Activated naive CD8-positive, alpha-beta T cell treated with anti-CD3 and anti-CD28 coated beads, Interleukin-2, amount 50 U/mL, for 24 hours (primary cell): Measurements from ENCODE around the gene ZNF616.
"Not testable (repeated sequence)": the region's sequence is repeated elsewhere in the genome, so short reads cannot be mapped to it uniquely, and the experiment has no call there.

Experiments
- ATAC-seq: fragments of 150-1000 bp; cut with Tn5 transposase; one replicate; pipeline ENCODE4 v1.10.0; 2021
- DNase-seq: peaks from one replicate; pipeline ENCODE4 v3.0.0; 2021
- H3K27ac Mint-ChIP-seq: one replicate; pipeline ENCODE4 v1.8.0; 2021; ENCODE audit warnings: mild to moderate bottlenecking, mixed read lengths
- H3K27me3 Mint-ChIP-seq: one replicate; pipeline ENCODE4 v1.8.0; 2021; ENCODE audit warnings: mixed read lengths
- H3K36me3 Mint-ChIP-seq: one replicate; pipeline ENCODE4 v1.8.0; 2021; ENCODE audit warnings: low read depth, mixed read lengths
- H3K4me1 Mint-ChIP-seq: one replicate; pipeline ENCODE4 v1.8.0; 2021; ENCODE audit warnings: mixed read lengths
- H3K4me3 Mint-ChIP-seq: one replicate; pipeline ENCODE4 v1.8.0; 2021; ENCODE audit warnings: mild to moderate bottlenecking, moderate library complexity, mixed read lengths
- H3K9me3 Mint-ChIP-seq: one replicate; pipeline ENCODE4 v1.8.0; 2021; ENCODE audit warnings: mixed read lengths

The ZNF616 gene

GRCh38 chr19:52138983-52139251 is 821 bp downstream of the ZNF616 start:
- Mint-ChIP-seq H3K27ac (peak overlapping the region; percentile 90), H3K4me1 (peaks cover 32% of the 10 kb centered on the region), H3K27me3 (no peaks in the 10 kb centered on the region), H3K4me3 (peak overlapping the region; percentile 97), H3K9me3 (peaks cover 40% of the 10 kb centered on the region), H3K36me3 (peaks cover 52% of the 10 kb centered on the region)
- no peak for ATAC-seq
- DNase-seq: no peak

- DNase-seq (peak; percentile 44), ATAC-seq (no peak)
- Mint-ChIP-seq H3K36me3 (peaks cover 56% of the 10 kb centered on the region), H3K4me1 (peaks cover 34% of the 10 kb centered on the region), H3K27me3 (no peaks in the 10 kb centered on the region), H3K4me3 (peak overlapping the region; percentile 97), H3K27ac (peak overlapping the region; percentile 90), H3K9me3 (peaks cover 43% of the 10 kb centered on the region)
Observed at GRCh38 chr19:52138278-52138982, 1.3 kb downstream of the ZNF616 start.

GRCh38 chr19:52120286-52120685 is 19.5 kb downstream of the ZNF616 start:
- ATAC-seq (no peak), DNase-seq (no peak)
- H3K27ac Mint-ChIP-seq: no peak overlapping the region
- H3K4me1 Mint-ChIP-seq: no peaks in the 10 kb centered on the region
- peaks cover 71% of the 10 kb centered on the region for H3K9me3 Mint-ChIP-seq
- H3K4me3 Mint-ChIP-seq: no peak overlapping the region
- H3K27me3 Mint-ChIP-seq: no peaks in the 10 kb centered on the region
- H3K36me3 Mint-ChIP-seq: peaks cover 96% of the 10 kb centered on the region

GRCh38 chr19:52115526-52116053 is 24.1 kb downstream of the ZNF616 start:
- no peaks in the 10 kb centered on the region for H3K4me1 Mint-ChIP-seq
- H3K27ac Mint-ChIP-seq: no peak overlapping the region
- no peaks in the 10 kb centered on the region for H3K27me3 Mint-ChIP-seq
- ATAC-seq (no peak), DNase-seq (no peak)
- no peak overlapping the region for H3K4me3 Mint-ChIP-seq
- H3K9me3 Mint-ChIP-seq: peaks cover 91% of the 10 kb centered on the region
- peaks cover 81% of the 10 kb centered on the region for H3K36me3 Mint-ChIP-seq

GRCh38 chr19:52114691-52115090 is 25.0 kb downstream of the ZNF616 start:
- H3K27me3 Mint-ChIP-seq: no peaks in the 10 kb centered on the region
- no peak overlapping the region for H3K4me3 Mint-ChIP-seq
- H3K4me1 Mint-ChIP-seq: no peaks in the 10 kb centered on the region
- DNase-seq: no peak
- no peak overlapping the region for H3K27ac Mint-ChIP-seq
- no peak for ATAC-seq
- peaks cover 87% of the 10 kb centered on the region for H3K9me3 Mint-ChIP-seq
- peaks cover 75% of the 10 kb centered on the region for H3K36me3 Mint-ChIP-seq

- no peak overlapping the region for H3K4me3 Mint-ChIP-seq
- H3K9me3 Mint-ChIP-seq: peaks cover 80% of the 10 kb centered on the region
- H3K4me1 Mint-ChIP-seq: no peaks in the 10 kb centered on the region
- no peak for DNase-seq
- ATAC-seq: no peak
- H3K27ac Mint-ChIP-seq: no peak overlapping the region
- peaks cover 63% of the 10 kb centered on the region for H3K36me3 Mint-ChIP-seq
- H3K27me3 Mint-ChIP-seq: no peaks in the 10 kb centered on the region
Observed at GRCh38 chr19:52112624-52113023, 27.1 kb downstream of the ZNF616 start.

- Mint-ChIP-seq H3K36me3 (peaks cover 58% of the 10 kb centered on the region), H3K4me3 (no peak overlapping the region), H3K4me1 (no peaks in the 10 kb centered on the region), H3K9me3 (peaks cover 77% of the 10 kb centered on the region), H3K27me3 (no peaks in the 10 kb centered on the region), H3K27ac (no peak overlapping the region)
- no peak for DNase-seq
- ATAC-seq: no peak
Observed at GRCh38 chr19:52110780-52111179, 29.0 kb downstream of the ZNF616 start.

- peaks cover 33% of the 10 kb centered on the region for H3K36me3 Mint-ChIP-seq
- no peak overlapping the region for H3K27ac Mint-ChIP-seq
- no peaks in the 10 kb centered on the region for H3K27me3 Mint-ChIP-seq
- DNase-seq (no peak), ATAC-seq (no peak)
- no peaks in the 10 kb centered on the region for H3K4me1 Mint-ChIP-seq
- no peak overlapping the region for H3K4me3 Mint-ChIP-seq
- H3K9me3 Mint-ChIP-seq: peaks cover 47% of the 10 kb centered on the region
Observed at GRCh38 chr19:52102782-52103181, 37.0 kb downstream of the ZNF616 start.

- DNase-seq (no peak), ATAC-seq (no peak)
- Mint-ChIP-seq H3K9me3 (peaks cover 46% of the 10 kb centered on the region), H3K27me3 (no peaks in the 10 kb centered on the region), H3K27ac (no peak overlapping the region), H3K4me1 (no peaks in the 10 kb centered on the region), H3K36me3 (peaks cover 26% of the 10 kb centered on the region), H3K4me3 (no peak overlapping the region)
Observed at GRCh38 chr19:52101866-52102562, 37.7 kb downstream of the ZNF616 start.

- DNase-seq: no peak
Observed at GRCh38 chr19:52099497-52100138, 40.1 kb downstream of the ZNF616 start.

GRCh38 chr19:52096416-52096815 is 43.3 kb downstream of the ZNF616 start:
- Mint-ChIP-seq H3K4me1 (peaks cover 31% of the 10 kb centered on the region), H3K4me3 (peak overlapping the region; percentile 89), H3K9me3 (peaks cover 51% of the 10 kb centered on the region), H3K36me3 (peaks cover 58% of the 10 kb centered on the region)
- not testable (repeated sequence) for ATAC-seq, DNase-seq, H3K27me3 Mint-ChIP-seq, H3K27ac Mint-ChIP-seq

More at GRCh38 chr19:52099497-52100138, 40.1 kb downstream of the ZNF616 start:
- Mint-ChIP-seq H3K4me1 (peaks cover 14% of the 10 kb centered on the region), H3K27ac (no peak overlapping the region), H3K27me3 (no peaks in the 10 kb centered on the region), H3K36me3 (peaks cover 32% of the 10 kb centered on the region), H3K9me3 (peaks cover 45% of the 10 kb centered on the region), H3K4me3 (no peak overlapping the region)
- ATAC-seq: no peak

GRCh38 chr19:52095172-52096014 is 44.3 kb downstream of the ZNF616 start, which contains the start of gene ZNF841:
ZNF841 (minus strand) TSS chr19:52095765; CDS start chr19:52084801, 10,964 bp downstream.
- peaks cover 34% of the 10 kb centered on the region for H3K4me1 Mint-ChIP-seq
- no peaks in the 10 kb centered on the region for H3K27me3 Mint-ChIP-seq
- ATAC-seq (peak; percentile 96), DNase-seq (peak; percentile 90)
- peak within 1 kb of the TSS; percentile 94 for H3K27ac Mint-ChIP-seq
- H3K36me3 Mint-ChIP-seq: peaks cover 69% of the 10 kb centered on the region
- H3K4me3 Mint-ChIP-seq: peak within 1 kb of the TSS; percentile 89
- peaks cover 58% of the 10 kb centered on the region for H3K9me3 Mint-ChIP-seq

- Mint-ChIP-seq H3K36me3 (peaks cover 73% of the 10 kb centered on the region), H3K4me3 (peak overlapping the region; percentile 89), H3K9me3 (peaks cover 59% of the 10 kb centered on the region), H3K27me3 (no peaks in the 10 kb centered on the region), H3K27ac (peak overlapping the region; percentile 94), H3K4me1 (peaks cover 34% of the 10 kb centered on the region)
- DNase-seq (no peak), ATAC-seq (no peak)
Observed at GRCh38 chr19:52094526-52095130, 45.1 kb downstream of the ZNF616 start.

- ATAC-seq (no peak), DNase-seq (no peak)
- H3K9me3 Mint-ChIP-seq: peaks cover 76% of the 10 kb centered on the region
- no peak overlapping the region for H3K27ac Mint-ChIP-seq
- no peak overlapping the region for H3K4me3 Mint-ChIP-seq
- H3K36me3 Mint-ChIP-seq: peaks cover 98% of the 10 kb centered on the region
- H3K27me3 Mint-ChIP-seq: no peaks in the 10 kb centered on the region
- H3K4me1 Mint-ChIP-seq: peaks cover 3% of the 10 kb centered on the region
Observed at GRCh38 chr19:52086481-52086880, 53.3 kb downstream of the ZNF616 start.
